Smooth muscle cell of the brain vasculature (primary cell): ENCODE data around the gene ZSWIM1.
A peak's percentile ranks its signal among the peaks of the same experiment; 100 is the strongest.

Experiments
- DNase-seq: peaks from one replicate; pipeline ENCODE4 v3.0.0-alpha.2; 2012; ENCODE audit warnings: low read depth, low spot score

ZSWIM1 gene

GRCh38 chr20:45908084-45908483, 27.1 kb downstream of the ZSWIM1 start:
- no peak for DNase-seq

DNA sequence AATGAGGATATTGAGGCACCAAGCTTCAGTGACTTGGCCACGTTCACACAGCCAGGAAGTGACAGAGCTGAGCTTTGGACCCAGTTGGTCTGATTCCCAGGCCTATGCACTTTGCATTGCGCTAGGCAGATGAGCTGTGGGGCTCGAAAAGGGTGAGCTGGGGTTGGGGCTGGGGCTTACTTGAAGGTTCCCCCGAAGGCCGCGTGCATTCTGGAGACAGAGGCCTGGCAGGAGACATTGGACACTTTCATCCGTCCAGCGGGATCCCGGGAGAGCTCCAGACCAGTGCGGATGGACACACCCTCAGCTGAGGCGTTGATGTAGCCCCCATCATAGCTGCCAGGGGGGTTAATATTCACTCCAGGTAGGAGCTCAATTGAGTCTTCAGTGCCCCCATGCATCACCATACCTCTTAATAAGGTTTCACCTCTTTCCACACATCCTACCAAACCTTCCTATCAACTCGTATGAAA, 28.3 kb downstream of the ZSWIM1 start:
- no peak for DNase-seq

DNA sequence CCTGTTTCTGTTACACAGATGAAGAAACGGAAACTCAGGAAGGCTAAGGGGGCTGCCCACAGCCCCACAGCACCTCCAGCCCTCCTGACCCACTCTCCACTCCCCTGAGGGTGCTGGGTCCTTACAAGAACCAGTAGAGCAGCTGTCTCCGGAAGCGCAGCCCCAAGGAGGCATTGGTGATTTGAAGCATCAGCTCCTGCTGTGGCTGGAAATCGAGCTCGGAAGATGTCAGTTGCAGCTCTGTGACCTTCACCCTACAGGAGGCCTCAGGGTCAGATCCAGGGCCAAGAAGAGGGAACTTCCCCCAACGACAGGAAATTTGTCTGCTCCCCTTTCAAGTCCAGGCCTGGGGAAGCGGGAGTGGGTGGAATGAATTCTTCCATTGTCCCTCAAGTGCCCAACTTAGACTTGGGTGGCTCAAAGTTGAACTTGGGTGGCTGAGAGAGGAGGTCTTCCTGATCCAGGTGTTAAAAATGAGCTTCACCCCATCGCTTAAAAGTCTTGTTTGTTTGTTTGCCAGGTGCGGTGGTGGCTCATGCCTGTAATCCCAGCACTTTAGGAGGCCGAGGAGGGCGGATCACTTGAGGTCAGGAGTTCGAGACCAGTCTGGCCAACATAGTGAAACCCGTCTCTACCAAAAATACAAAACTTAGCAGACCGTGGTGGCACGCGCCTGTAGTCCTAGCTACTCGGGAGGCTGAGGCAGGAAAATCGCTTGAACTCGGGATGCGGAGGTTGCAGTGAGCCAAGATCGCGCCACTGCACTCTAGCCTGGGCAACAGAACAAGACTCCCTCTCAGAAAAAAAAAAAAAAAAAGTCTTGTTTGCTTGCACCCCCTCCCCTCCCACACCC, 29.0 kb downstream of the ZSWIM1 start:
- DNase-seq = no peak

DNA sequence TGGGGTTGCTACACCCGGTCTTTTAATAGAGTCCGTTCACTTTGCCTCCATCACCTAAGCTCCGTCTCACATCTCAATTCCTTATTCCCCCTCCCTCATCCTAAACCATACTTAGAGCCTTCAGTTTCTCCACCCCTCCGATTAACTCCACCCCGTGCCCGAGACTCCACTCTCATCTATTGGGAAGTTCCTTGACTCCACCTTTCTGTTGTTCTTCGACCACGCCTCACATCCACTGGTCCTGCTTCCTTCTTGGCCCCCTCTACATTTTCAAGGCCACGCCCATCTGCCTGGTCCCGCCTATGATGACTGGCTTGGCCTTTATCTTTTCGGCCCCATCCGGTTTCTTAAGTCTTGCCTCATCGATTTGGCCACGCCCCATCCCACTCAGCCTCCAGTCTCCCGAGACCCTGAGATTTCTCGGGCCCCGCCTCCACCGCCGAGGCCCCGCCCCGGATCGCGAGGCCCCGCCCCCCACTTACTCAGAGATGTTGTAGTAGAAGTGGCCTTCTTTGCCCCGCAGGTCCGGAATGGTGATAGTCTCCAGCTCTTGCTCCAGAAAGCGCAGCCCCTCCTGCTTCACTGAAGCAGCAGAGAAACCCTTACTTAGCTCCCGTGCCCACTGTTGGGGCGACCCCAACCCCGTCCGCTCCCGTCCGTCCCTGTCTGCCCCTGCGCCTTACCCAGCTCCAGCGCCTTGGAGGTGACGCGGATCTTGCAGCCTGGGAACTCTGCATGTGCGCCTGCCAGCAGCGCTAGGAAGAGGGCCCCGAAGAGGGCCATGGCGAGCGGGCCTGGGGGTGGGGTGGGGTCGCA, 29.9 kb downstream of the ZSWIM1 start:
- peak; percentile 98 for DNase-seq

- no peak for DNase-seq
Observed at GRCh38 chr20:45911486-45912343, 30.7 kb downstream of the ZSWIM1 start, which contains the start of gene PLTP. Gene PLTP, minus strand, starts transcription at chr20:45912155. Its CDS starts 703 bp downstream, at chr20:45911452.

DNA sequence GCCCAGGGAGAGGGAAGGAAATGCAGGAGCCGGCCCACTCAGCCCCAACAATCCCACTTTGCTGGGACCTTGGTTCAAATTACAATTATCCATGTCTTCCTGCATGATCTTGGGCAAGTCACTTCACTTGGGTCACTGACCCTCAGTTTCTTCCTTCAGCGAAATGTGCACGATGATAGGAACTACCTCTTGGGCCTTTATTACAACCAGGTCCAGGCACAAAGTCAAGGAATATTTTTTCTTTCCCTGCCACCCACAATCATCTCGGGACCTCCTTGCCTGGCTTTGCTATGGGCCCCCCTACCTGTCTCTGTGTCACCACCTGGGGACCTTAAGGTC, 31.3 kb downstream of the ZSWIM1 start:
- DNase-seq = no peak

DNA sequence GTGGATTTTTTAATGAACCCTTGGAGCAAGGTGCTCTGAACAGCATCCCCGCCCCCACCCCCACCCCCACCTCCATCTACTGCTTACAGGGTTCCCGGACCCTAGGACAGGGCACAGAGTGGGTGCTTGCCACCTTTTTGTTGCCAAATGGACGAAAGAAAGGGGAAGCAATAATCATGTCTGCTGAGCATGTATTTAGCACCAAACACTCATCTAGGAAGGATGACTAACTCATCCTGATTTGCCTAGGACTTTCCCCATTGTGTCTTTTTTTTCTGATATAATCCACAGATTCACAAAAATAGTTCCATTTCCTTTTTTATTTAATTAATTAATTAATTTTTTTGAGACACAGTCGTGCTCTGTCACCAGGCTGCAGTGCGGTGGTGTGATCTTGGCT, 32.1 kb downstream of the ZSWIM1 start:
- DNase-seq = no peak

DNA sequence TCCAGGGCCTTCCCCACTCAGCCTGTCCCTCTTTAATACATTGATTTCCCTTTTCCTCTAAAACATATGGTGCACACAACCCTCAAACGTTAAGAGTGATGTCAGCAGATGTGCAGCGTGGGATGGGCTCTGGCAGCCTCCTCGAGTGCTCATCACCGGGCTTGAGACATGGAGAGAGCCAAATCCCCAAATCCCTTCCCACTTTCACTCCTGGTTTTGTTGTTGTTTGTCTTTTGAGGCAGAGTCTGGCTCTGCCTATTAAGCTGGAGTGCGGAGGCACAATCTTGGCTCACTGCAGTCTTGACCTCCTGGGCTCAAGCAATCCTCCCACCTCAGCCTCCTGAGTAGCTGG, 36.7 kb downstream of the ZSWIM1 start:
- DNase-seq = no peak

DNA sequence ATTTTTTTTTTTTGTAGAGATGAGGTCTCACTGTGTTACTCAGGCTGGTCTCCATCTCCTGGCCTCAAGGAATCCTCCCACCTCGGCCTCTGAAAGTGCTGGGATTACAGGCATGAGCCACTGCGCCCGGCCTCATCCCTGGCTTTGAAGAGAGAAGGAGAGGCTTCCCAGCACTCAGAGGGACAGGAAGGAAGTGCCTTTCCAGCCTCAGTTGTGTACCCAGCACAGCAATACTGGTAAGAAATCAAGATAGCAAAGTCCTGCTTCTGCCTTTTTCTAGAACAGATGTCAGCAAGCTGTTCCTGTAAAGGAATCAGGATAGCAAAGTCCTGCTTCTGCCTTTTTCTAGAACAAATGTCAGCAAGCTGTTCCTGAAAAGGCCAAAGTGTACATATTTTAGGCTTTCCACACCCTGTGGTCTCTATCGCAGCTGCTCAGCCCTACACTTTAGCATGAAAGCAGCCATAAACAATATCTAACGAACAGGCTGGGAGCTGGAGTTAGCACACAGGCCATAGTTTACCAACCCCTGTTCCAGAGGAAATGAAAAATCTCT, 37.2 kb downstream of the ZSWIM1 start:
- no peak for DNase-seq

GRCh38 chr20:45918779-45919537, 37.9 kb downstream of the ZSWIM1 start:
- DNase-seq = no peak

GRCh38 chr20:45919542-45920399, 38.7 kb downstream of the ZSWIM1 start:
- DNase-seq = peak; percentile 91

DNA sequence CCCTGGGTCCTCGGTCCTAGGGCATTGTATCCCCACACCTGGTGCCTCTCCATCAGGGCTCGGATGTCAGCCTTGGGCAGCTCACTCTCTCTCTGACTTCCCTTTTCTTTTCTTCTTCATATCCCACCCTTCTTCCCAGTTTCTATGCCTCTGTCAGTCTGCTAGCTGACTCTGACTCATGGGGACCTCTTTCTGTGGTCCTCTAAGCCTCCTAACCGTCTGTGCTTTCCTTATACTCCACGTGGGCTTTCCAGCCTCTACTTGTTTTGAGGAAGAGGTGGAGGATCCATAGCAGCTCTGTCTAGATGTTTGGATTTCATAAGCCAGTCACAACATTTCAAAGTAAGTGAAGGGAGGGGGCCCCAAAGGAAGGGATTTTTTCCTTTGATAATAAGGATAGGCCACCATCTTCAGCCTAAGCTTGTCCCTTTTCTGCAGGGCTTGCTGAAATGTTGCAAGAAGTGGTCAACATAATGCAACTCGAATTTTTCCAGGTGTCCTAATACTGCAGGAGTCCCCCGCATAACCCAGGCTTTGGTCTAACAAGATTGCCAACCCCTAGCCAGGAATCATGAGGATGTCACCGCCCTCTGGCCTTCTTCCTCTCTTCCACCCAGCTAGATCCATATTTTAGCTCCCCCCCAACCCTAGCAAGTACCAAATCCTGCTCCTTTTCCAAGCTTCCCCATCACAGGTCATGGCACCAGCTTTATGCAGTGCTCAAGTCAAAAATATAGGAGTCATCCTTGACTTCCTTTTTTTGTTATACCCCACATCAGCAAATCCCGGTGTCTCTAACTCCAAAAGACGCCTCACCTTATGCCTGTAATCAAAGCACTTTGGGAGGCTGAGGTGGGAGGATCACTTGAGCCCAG, 39.7 kb downstream of the ZSWIM1 start:
- no peak for DNase-seq

DNA sequence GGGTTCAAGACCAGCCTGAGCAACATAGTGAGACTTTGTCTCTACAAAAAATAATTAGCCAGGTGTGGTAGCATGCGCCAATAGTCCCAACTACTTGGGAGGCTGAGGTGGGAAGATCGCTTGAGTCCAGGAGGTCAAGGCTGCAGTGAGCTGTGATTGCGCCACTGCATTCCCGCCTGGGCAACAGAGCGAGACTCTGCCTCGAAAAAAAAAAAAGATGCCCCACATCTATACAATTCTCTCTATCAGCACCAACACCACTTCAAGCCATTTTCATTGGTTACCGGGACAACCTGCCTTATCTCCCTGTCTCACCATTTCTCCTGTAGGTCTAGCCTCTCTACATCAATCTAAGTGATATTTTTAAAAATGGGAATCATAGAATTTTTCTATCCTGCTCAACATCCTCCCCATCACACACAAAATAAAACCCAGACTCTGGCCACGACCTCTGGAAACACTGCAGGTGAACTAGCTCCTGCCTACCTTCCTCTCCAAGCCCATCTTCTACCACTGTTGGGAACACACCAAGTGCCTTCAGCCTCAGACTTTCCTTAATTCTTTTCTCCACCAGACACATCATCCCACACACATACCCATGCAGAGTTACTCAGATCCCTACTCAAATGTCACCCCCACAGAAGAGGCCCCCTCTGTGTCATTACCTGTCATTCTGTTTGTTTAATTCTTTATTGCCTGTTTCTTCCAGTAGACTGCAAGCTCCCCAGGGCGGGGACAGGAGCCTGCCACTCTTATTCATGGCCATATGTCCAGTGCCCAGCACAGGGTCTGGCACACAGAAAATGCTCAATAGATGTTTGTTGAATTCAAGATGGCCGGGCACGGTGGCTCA, 40.5 kb downstream of the ZSWIM1 start:
- DNase-seq = no peak

- peak; percentile 71 for DNase-seq
Observed at GRCh38 chr20:45924391-45925261, 43.6 kb downstream of the ZSWIM1 start.

DNA sequence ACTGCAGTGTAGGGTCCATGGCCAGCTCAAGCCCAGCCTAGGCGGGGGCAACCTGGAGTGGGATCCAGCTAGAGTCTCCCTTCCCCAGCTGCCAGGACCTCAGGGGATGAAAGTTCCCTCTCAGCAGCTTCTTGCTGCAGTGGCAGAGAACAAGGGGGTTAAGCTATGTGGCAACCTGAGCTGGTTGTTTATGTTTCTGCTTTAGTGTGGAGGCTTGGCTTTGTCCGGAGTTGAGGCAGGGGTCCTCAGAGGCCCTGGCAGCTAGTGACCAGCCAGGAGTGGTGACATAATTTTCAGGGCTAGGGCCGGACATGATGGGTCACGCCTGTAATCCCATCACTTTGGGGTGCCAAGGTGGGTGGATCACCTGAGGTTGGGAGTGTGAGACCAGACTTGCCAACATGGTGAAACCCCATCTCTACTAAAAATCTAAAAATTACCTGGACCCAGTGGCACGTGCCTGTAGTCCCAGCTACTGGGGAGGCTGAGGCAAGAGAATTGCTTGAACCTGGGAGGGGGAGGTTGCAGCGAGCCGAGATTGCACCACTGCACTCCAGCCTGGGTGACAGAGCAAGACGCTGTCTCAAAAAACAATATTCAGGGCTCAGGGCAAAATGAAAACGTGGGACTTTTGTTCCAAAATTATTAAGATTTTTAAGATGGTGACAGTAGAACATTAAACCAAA, 44.9 kb downstream of the ZSWIM1 start:
- no peak for DNase-seq

DNA sequence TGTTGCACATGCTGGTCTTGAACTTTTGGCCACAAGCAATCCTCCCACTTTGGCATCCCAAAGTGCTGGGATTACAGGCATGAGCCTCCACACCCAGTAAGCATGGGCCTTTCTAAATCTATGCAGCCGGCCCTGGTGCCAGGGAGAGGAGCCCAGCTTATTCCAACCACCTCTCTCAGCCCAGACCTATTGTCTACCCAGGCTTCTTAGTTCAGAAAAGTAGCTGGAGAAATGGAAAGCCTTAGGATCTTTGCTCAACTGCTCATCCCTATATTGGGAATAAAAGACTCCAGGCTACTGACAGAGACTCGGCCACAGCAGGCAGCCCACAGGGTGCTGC, 45.7 kb downstream of the ZSWIM1 start:
- no peak for DNase-seq
